Measurements from ENCODE around the gene FBXL16. TPM values are rescaled to one million over a fixed set of nuclear protein-coding genes. Genes with fewer than 3 reads are reported as not detected.

Gene FBXL16
- total and polyA plus RNA-seq, 2 of the 13 experiments (the other 11 are each of a cell fraction or from before 2014, with no cell fraction given), result 0.22 to 2.0 TPM

GRCh38 chr16:700684-701584 lies 4.7 kb downstream of the FBXL16 start (continued):
- TF ChIP-seq, protein P1, sequence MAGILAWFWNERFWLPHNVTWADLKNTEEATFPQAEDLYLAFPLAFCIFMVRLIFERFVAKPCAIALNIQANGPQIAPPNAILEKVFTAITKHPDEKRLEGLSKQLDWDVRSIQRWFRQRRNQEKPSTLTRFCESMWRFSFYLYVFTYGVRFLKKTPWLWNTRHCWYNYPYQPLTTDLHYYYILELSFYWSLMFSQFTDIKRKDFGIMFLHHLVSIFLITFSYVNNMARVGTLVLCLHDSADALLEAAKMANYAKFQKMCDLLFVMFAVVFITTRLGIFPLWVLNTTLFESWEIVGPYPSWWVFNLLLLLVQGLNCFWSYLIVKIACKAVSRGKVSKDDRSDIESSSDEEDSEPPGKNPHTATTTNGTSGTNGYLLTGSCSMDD (CRISPR knock-in tag; IDR thresholded peaks at IDR 0.05), result no peak
- TF ChIP-seq ERF (CRISPR knock-in tag; IDR thresholded peaks at IDR 0.05) (peak; percentile 57; the same call in 1 of the 2 replicates), JUND (CRISPR knock-in tag; IDR thresholded peaks at IDR 0.05) (no peak), ZBTB25 (CRISPR knock-in tag; IDR thresholded peaks at IDR 0.05) (no peak), DMAP1 (CRISPR knock-in tag; IDR thresholded peaks at IDR 0.05) (no peak), ARID5B (CRISPR knock-in tag; IDR thresholded peaks at IDR 0.05) (peak; percentile 50; the same call in 1 of the 2 replicates), ZNF7 (CRISPR knock-in tag; IDR thresholded peaks at IDR 0.05) (no peak), KDM1A (CRISPR knock-in tag; IDR thresholded peaks at IDR 0.05) (no peak), MED8 (CRISPR knock-in tag; IDR thresholded peaks at IDR 0.05; ENCODE audit: insufficient replicate concordance) (no peak), ZFAT (CRISPR knock-in tag; conservative IDR thresholded peaks at IDR 0.05) (no peak), REL (CRISPR knock-in tag; conservative IDR thresholded peaks at IDR 0.05) (no peak), ZNF607 (CRISPR knock-in tag; IDR thresholded peaks at IDR 0.05; ENCODE audit: borderline replicate concordance) (peak; percentile 88), ZNF790 (CRISPR knock-in tag; IDR thresholded peaks at IDR 0.05; ENCODE audit: borderline replicate concordance) (peak; percentile 58; the same call in 1 of the 2 replicates), KDM5A (IDR thresholded peaks at IDR 0.05; ENCODE audit: borderline replicate concordance, low read length) (no peak), SALL1 (CRISPR knock-in tag; IDR thresholded peaks at IDR 0.05) (peak; percentile 87), ZNF629 (CRISPR knock-in tag; conservative IDR thresholded peaks at IDR 0.05) (no peak), ZNF331 (CRISPR knock-in tag; IDR thresholded peaks at IDR 0.05) (peak; percentile 79; the same call in 1 of the 2 replicates), CCAR2 (optimal IDR thresholded peaks at IDR 0.05; ENCODE audit: low read depth, low read length) (no peak), GATAD1 (CRISPR knock-in tag; IDR thresholded peaks at IDR 0.05) (0 out of 2 replicates have a peak, but pooled peaks have one; percentile 32), HMGA1 (CRISPR knock-in tag; conservative IDR thresholded peaks at IDR 0.05) (no peak), PAF1 (CRISPR knock-in tag; IDR thresholded peaks at IDR 0.05) (no peak), FOXA3 (CRISPR knock-in tag; IDR thresholded peaks at IDR 0.05) (no peak), DR1 (CRISPR knock-in tag; IDR thresholded peaks at IDR 0.05) (no peak), KLF13 (CRISPR knock-in tag; IDR thresholded peaks at IDR 0.05) (no peak), ZFP36L2 (CRISPR knock-in tag; IDR thresholded peaks at IDR 0.05) (no peak), LBX2 (CRISPR knock-in tag; IDR thresholded peaks at IDR 0.05; ENCODE audit: borderline replicate concordance) (no peak; the same call in 1 of the 2 replicates)
